Neuron (in vitro differentiated cells): Measurements from ENCODE around the gene USP44.
A peak's percentile ranks its signal among the peaks of the same experiment; 100 is the strongest.
"Not testable (repeated sequence)": the region's sequence is repeated elsewhere in the genome, so short reads cannot be mapped to it uniquely, and the experiment has no call there.

Source experiments
- H2AFZ ChIP-seq: one replicate; pipeline ENCODE4 v1.6.1; 2013; ENCODE audit warnings: low read depth, mild to moderate bottlenecking, inconsistent platforms, low read length, moderate library complexity
- H3K27me3 ChIP-seq: one replicate; pipeline ENCODE4 v1.6.1; 2013; ENCODE audit warnings: low read length; ENCODE audit not compliant: insufficient read depth
- H3K36me3 ChIP-seq: one replicate; pipeline ENCODE4 v1.6.1; 2013; ENCODE audit warnings: low read length; ENCODE audit not compliant: insufficient read depth
- H3K4me1 ChIP-seq: one replicate; pipeline ENCODE4 v1.6.1; 2013; ENCODE audit warnings: low read length; ENCODE audit not compliant: insufficient read depth
- H3K4me3 ChIP-seq: 2 replicates; pipeline ENCODE4 v1.5.1; 2013; ENCODE audit warnings: mild to moderate bottlenecking, low read length, moderate library complexity
- H3K9me3 ChIP-seq: one replicate; pipeline ENCODE4 v1.6.1; 2013; ENCODE audit warnings: low read length

USP44 gene

DNA sequence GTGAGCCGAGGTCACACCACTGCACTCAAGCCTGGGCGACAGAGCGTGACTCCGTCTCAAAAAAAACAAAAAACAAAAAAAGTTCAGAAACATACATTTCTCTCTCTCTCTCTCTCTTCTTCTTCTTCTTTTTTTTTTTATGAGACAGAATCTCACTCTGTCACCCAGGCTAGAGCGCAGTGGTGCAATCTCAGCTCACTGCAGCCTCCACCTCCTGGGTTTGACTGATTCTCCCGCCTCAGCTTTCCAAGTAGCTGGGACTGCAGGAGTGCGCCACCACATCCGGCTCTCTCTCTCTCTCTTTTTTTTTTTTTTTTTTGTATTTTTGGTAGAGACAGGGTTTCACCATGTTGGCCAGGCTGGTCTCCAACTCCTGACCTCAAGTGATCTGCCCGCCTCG is 16.8 kb upstream of the USP44 start:
- H2AFZ ChIP-seq, H3K27me3 ChIP-seq, H3K4me1 ChIP-seq, H3K4me3 ChIP-seq, H3K9me3 ChIP-seq, H3K36me3 ChIP-seq: not testable (repeated sequence)

- no peaks in the 10 kb centered on the region for H3K36me3 ChIP-seq
- H3K27me3 ChIP-seq: peaks cover 20% of the 10 kb centered on the region
- no peaks in the 10 kb centered on the region for H3K9me3 ChIP-seq
- H3K4me3 ChIP-seq: no peak overlapping the region
- H3K4me1 ChIP-seq: no peaks in the 10 kb centered on the region
- no peak overlapping the region for H2AFZ ChIP-seq
These were observed 6.3 kb upstream of the USP44 start for GRCh38 chr12:95557625-95558024.

DNA sequence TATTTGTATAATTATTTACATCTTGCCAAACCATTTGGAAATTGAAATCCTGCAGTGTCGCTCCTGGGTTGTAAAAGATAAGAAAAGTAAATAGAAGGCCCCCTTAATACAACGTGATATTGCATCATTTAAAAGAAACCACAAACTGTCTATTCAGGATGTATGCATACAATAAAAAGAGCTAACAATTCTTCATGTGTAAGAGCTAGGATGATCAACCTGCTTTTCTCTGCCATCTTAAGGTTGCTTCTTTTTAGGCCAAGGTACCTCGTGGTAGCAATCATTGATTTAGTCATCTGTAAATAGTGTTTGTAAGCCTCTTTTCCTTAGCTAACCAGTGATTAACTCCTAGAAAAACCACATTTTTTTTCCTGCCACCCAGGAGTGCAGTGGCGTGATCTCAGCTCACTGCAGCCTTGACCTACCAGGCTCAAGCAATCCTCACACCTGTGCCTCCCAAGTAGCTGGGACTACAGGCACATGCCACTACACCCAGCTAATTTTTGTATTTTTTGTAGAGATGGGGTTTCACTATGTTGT is 3.3 kb upstream of the USP44 start:
- Histone ChIP-seq H3K9me3 (peaks cover 2% of the 10 kb centered on the region), H3K4me1 (peaks cover 9% of the 10 kb centered on the region), H3K27me3 (peaks cover 42% of the 10 kb centered on the region), H3K4me3 (no peak overlapping the region), H2AFZ (no peak overlapping the region), H3K36me3 (no peaks in the 10 kb centered on the region)

- Histone ChIP-seq H3K9me3 (peaks cover 10% of the 10 kb centered on the region), H3K4me1 (peaks cover 9% of the 10 kb centered on the region), H3K36me3 (no peaks in the 10 kb centered on the region)
These were observed 2.1 kb upstream of the USP44 start for GRCh38 chr12:95553197-95553943.

GRCh38 chr12:95551913-95552516 is 739 bp upstream of the USP44 start:
- Histone ChIP-seq H2AFZ (no peak overlapping the region), H3K36me3 (no peaks in the 10 kb centered on the region), H3K9me3 (peaks cover 10% of the 10 kb centered on the region), H3K4me3 (no peak overlapping the region), H3K27me3 (peaks cover 63% of the 10 kb centered on the region), H3K4me1 (peaks cover 9% of the 10 kb centered on the region)

More at GRCh38 chr12:95553197-95553943, 2.1 kb upstream of the USP44 start:
- no peak overlapping the region for H2AFZ ChIP-seq
- no peak overlapping the region for H3K4me3 ChIP-seq
- H3K27me3 ChIP-seq: peaks cover 53% of the 10 kb centered on the region

DNA sequence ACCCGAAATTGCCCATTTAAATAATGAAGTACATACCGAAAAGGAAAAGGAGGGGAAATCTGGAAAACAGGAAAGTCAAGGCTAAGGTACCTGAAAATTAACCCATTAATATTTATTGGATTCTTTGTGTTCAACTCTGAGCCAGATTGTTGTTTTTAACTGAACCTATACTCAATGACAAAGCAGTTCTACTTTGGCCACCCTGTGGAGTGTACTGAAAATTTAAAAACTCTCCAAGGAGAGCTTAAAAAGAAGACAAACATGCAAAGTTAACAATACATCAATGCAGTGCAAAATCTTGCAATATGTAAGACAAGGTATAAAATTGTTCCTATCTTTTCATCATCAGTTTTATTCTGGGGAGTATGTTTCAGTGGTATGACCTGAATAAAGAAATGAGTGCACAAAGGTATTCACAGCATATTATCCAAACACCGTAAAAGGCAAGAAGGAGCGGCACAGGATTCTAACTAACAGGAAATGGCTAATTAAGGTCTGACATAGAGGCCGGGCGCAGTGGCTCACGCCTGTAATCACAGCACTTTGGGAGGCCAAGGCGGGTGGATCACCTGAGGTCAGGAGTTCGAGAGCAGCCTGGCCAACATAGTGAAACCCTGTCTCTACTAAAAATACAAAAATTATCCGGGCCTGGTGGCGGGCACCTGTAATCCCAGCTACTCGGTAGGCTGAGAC is 1.7 kb downstream of the USP44 start:
- H3K9me3 ChIP-seq: peaks cover 10% of the 10 kb centered on the region
- peaks cover 77% of the 10 kb centered on the region for H3K27me3 ChIP-seq
- H3K4me1 ChIP-seq: peaks cover 21% of the 10 kb centered on the region
- H3K4me3 ChIP-seq: no peak overlapping the region
- peak overlapping the region; percentile 98 for H2AFZ ChIP-seq
- H3K36me3 ChIP-seq: no peaks in the 10 kb centered on the region

- H3K4me3 ChIP-seq: peak overlapping the region; percentile 44
- H3K36me3 ChIP-seq: no peaks in the 10 kb centered on the region
- H3K4me1 ChIP-seq: peaks cover 21% of the 10 kb centered on the region
- H3K9me3 ChIP-seq: peaks cover 10% of the 10 kb centered on the region
- peak overlapping the region; percentile 98 for H2AFZ ChIP-seq
- peaks cover 74% of the 10 kb centered on the region for H3K27me3 ChIP-seq
These were observed 2.5 kb downstream of the USP44 start for GRCh38 chr12:95548539-95549391.

GRCh38 chr12:95548056-95548538 is 3.2 kb downstream of the USP44 start:
- H3K4me1 ChIP-seq: peaks cover 21% of the 10 kb centered on the region
- peaks cover 67% of the 10 kb centered on the region for H3K27me3 ChIP-seq
- H2AFZ ChIP-seq: peak overlapping the region; percentile 98
- peak overlapping the region; percentile 44 for H3K4me3 ChIP-seq
- no peaks in the 10 kb centered on the region for H3K36me3 ChIP-seq
- H3K9me3 ChIP-seq: peaks cover 10% of the 10 kb centered on the region

DNA sequence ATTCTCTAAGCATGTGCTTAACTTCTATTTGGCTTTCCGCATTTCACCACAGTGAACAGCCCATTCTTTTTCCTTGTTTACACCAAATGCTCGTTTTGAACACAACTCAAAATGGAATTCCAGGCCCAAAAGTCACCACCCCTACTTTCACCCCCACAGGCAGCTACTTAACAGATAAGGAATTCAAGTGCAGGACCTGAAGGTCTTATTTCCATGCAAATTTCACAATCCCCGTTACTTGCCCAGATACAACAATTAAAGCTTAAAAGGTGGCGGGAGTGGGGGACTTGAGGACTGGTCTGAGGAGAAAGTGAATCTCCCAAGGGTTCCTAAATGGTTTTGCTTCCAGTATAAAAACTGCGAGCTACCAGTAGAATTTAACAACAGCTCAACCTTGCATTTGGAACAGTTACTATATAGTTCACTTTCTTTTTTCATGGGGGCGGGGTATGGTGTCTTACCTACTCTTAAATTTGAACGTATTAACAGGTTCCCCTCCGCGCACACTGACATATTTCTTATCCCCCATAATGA is 3.7 kb downstream of the USP44 start:
- peaks cover 21% of the 10 kb centered on the region for H3K4me1 ChIP-seq
- peaks cover 10% of the 10 kb centered on the region for H3K9me3 ChIP-seq
- H2AFZ ChIP-seq: no peak overlapping the region
- H3K4me3 ChIP-seq: peak overlapping the region; percentile 44
- H3K27me3 ChIP-seq: peaks cover 64% of the 10 kb centered on the region
- no peaks in the 10 kb centered on the region for H3K36me3 ChIP-seq

GRCh38 chr12:95546491-95546813 is 4.8 kb downstream of the USP44 start:
- peaks cover 10% of the 10 kb centered on the region for H3K9me3 ChIP-seq
- H2AFZ ChIP-seq: no peak overlapping the region
- no peaks in the 10 kb centered on the region for H3K36me3 ChIP-seq
- H3K4me1 ChIP-seq: peaks cover 16% of the 10 kb centered on the region
- H3K27me3 ChIP-seq: peaks cover 55% of the 10 kb centered on the region
- H3K4me3 ChIP-seq: no peak overlapping the region

DNA sequence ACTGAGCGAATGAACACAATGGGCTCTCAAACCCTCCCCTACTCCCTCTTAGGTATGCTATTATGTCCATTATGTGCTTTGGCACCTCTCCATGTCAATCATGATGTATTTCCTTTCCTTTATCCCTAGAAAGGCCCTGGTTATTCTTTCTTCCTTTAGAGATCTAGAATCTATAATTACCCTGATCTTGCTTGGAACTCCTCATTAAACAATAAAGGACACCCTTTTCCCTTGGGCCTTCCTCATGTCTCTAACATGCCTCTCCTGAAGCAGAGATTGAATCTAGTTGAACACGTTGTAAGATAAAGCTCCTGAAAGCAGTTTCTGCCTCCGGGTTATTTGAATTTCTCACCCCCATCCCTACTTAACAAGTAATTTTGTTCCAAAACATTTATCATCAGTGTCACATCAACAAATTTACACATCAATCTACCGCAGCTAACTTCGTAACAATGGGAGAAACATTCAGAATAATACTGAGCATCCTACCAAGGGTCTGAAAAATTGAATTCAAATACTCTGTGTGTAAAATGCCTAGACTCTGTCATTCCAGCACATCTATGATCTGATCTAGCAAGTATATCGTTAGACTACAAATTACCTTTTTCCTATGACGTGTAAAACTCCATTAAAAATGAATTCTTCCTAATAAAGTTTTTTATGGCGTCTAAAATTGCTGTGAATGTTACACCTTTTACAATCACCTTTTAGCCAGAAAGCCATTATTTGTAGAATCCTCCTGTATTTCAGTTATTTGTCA is 5.4 kb downstream of the USP44 start:
- H3K9me3 ChIP-seq: peaks cover 10% of the 10 kb centered on the region
- no peaks in the 10 kb centered on the region for H3K36me3 ChIP-seq
- H3K4me1 ChIP-seq: peaks cover 11% of the 10 kb centered on the region
- H3K4me3 ChIP-seq: no peak overlapping the region
- peaks cover 52% of the 10 kb centered on the region for H3K27me3 ChIP-seq
- no peak overlapping the region for H2AFZ ChIP-seq

- Histone ChIP-seq H2AFZ (no peak overlapping the region), H3K9me3 (peaks cover 10% of the 10 kb centered on the region), H3K27me3 (peaks cover 46% of the 10 kb centered on the region), H3K36me3 (no peaks in the 10 kb centered on the region), H3K4me3 (no peak overlapping the region), H3K4me1 (peaks cover 11% of the 10 kb centered on the region)
These were observed 6.0 kb downstream of the USP44 start for GRCh38 chr12:95545303-95545702.
